GM21367 (cell line): ENCODE measurements around the gene IKZF2.

ENCODE experiments used
- ATAC-seq: cut with Tn5 transposase; IDR thresholded peaks from one replicate; pipeline ENCODE4 v1.9.1; 2021; ENCODE audit not compliant: unreplicated experiment

Gene IKZF2

GRCh38 chr2:213101692-213102460 is 49.5 kb downstream of the IKZF2 start:
- no peak for ATAC-seq

GRCh38 chr2:213101109-213101508 is 50.3 kb downstream of the IKZF2 start:
- ATAC-seq: no peak

DNA sequence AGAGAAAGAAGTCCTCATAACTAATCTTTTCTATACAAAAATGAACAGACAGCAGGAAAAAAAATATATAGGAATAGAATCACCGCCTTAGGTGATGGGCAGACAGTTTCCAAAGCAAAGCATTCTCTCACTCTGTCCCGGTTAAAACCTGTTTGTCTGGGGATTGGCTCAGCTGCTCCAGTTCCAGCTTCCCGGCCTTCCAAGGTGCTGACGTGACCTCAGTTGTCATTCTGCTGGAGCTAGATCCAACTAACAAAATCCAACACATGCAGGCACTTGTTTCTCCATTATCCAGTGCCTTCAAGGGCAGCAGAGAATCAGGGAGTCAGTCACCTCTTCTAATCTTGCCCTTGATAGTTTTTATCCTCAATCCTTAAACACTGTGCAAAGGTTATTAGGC is 52.8 kb downstream of the IKZF2 start:
- ATAC-seq: no peak

- no peak for ATAC-seq
Observed at GRCh38 chr2:213091765-213092164, 59.6 kb downstream of the IKZF2 start.

DNA sequence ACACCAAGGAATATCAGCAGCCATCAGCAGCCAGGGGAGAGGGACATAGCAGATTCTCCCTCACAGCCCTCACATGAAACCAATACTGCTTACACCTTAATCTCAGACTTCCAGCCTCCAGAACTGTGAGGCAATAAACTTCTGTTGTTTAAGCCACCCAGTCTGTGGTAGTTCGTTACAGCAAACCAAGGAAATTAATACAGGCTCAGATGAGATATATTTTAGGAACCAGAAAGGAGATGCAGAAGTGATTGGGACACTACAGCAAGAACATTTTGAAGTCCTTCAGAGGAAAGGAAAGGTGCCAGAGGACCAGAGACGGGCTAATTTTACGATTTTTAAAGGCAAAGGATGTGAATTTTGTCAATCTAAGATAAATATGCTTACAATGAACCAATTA is 60.6 kb downstream of the IKZF2 start:
- ATAC-seq: no peak

- ATAC-seq: no peak
Observed at GRCh38 chr2:213089438-213089837, 62.0 kb downstream of the IKZF2 start.

- ATAC-seq: no peak
Observed at GRCh38 chr2:213087040-213087439, 64.4 kb downstream of the IKZF2 start.

- no peak for ATAC-seq
Observed at GRCh38 chr2:213086571-213086970, 64.8 kb downstream of the IKZF2 start.

DNA sequence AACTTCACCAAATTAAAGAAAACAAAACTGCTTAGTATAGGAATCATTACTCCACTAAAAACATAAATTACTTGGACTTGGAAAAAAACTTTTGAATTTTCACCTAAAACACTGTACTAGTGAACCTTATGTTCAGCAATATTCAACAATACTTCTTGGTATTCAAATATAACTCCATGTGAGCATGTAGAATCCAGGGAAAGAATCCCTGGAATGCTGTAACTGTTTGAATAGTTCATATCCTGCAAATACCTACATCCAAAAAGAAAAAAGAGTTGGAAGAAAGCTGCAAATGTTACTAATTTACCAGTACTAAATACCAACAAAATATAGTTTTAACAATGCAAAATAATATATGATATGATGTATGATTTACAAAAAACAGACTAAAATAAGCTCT is 65.4 kb downstream of the IKZF2 start:
- ATAC-seq: no peak

GRCh38 chr2:213085538-213085937 is 65.9 kb downstream of the IKZF2 start:
- no peak for ATAC-seq

- ATAC-seq: no peak
Observed at GRCh38 chr2:213084261-213084660, 67.2 kb downstream of the IKZF2 start.

GRCh38 chr2:213080969-213081617 is 70.3 kb downstream of the IKZF2 start:
- ATAC-seq: no peak

DNA sequence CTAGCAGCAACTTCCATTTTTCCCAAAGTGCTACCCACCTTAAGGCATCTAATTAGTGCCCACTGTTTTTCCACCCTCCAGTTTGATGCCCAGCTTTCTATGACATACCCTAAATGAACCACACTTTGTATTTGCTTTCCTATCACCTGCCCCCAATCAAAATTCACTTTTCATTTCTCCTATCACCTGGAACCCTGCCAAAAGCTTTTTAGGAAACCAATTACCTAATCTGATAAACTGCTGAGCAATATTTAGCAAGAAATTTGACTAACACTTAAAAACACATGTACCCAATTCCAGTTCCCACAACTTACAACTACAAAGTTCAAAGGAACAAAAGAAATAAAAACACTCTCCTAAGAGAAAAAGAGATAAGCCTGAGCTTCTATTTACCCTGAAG is 71.7 kb downstream of the IKZF2 start:
- no peak for ATAC-seq

DNA sequence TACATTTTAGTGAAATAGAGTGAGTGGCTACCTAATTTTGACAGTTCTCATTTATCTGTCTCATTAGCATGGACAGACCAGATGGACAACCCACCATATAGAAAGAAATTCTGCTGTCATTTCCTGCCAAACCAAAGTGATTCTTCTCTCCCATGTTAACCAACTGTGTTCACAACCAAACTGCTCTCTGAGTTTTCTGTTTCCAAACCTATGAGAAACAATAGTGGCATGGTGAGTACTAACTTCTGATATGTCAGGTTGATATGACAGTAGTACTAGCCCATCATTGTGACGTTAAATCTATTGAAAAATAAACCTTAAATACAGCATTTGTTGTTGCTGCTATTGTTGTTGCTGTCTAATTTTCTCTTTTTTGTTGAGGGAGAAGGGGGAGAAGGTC is 72.7 kb downstream of the IKZF2 start:
- ATAC-seq: no peak

- ATAC-seq: no peak
Observed at GRCh38 chr2:213069531-213069930, 81.9 kb downstream of the IKZF2 start.

GRCh38 chr2:213068676-213069359 is 82.6 kb downstream of the IKZF2 start:
- no peak for ATAC-seq

DNA sequence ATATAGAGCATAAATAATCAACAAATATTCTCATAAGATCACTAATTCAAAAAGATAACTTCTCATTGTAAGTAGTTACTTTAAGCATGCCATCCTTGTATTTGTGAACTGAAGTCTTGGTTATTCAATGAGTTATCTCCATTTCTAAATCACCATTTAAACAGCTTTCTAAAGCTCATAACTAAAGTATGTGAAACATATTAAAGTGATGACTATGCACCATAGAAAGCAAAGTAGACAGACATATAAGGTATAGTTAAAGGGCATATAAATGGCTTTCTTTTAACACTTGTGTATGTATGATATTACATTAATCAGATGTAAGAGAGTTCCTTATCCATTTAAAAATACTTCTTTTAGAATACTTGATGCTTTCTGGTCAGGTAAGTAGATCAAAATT is 83.5 kb downstream of the IKZF2 start:
- ATAC-seq: no peak

DNA sequence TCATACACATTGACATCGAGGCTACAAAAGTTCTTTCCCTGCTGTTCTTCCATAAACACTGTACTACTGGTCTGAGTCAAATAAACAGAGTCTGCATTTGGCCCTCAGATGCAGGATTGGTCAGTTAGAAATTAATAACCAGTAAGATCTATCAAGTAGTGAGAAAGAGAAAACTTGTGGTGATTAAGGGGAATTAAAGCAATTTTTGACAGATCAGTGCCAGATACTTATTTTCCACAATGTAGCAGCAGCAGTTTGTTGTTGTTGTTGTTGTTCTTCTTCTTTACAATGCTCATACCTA is 85.0 kb downstream of the IKZF2 start:
- no peak for ATAC-seq

- no peak for ATAC-seq
Observed at GRCh38 chr2:213065583-213066442, 85.6 kb downstream of the IKZF2 start.

DNA sequence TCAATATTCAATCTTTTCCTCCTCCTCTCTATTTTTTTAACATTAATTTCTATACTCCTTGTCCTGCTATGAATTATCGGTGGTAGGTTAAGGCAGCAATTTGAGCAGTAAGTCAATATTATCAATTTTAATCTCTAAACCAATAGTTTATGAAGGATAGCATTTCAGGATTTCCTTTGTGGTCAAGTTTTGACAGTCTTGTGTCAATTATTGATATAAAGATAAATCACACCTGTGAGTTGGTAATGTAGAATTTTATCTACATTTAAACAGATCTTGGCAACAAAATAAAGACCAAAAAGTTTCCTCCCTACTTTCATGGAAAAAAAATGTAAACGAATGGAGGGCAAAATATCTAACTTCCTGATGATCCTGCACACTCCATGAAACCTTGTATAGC is 87.3 kb downstream of the IKZF2 start:
- ATAC-seq: no peak

GRCh38 chr2:213057977-213058376 is 93.4 kb downstream of the IKZF2 start:
- ATAC-seq: no peak
